Measurements from ENCODE around the gene ATMIN. TPM values are rescaled to one million over a fixed set of nuclear protein-coding genes. Genes with fewer than 3 reads are reported as not detected.
A peak's percentile ranks its signal among the peaks of the same experiment; 100 is the strongest.

Gene ATMIN
- total and polyA plus RNA-seq, 2 of the 13 experiments (the other 11 are each of a cell fraction or from before 2014, with no cell fraction given): 34.6 to 60.4 TPM

- no peaks in the 10 kb centered on the region for H3K27me3 ChIP-seq (ENCODE audit: control insufficient read depth in 1 of 2, insufficient read depth in 2 of 2, low read length in 2 of 2)
- peak overlapping the region; percentile 11; the same call in 1 of the 2 replicates for H3K9ac ChIP-seq (ENCODE audit: insufficient read depth, low read depth, low read length)
- FAIRE-seq (peak; percentile 67), DNase-seq (ENCODE audit: low spot score) (peak; percentile 73), ATAC-seq (peak; percentile 82)
- WGBS (ENCODE audit: low lambda C conversion rate): 12% methylated on average over 6 of the region's 6 CpGs
- peak overlapping the region in 1 of 3 experiments; percentile 13; a peak in 1 of 6 replicates for H3K4me3 ChIP-seq (replicated peaks in 1 of 3; ENCODE audit: insufficient read depth in 1 of 3, low read depth in 2 of 3, low read length in 3 of 3)
- intact Hi-C loops (cut with micrococcal nuclease; ENCODE audit: unreplicated experiment) (loop anchor here (1.0 kb wide), 1 partner anchor 84 kb away; no protein-coding TSS in a partner anchor), in situ Hi-C loops (cut with HindIII; ENCODE audit: extremely low pct_ligation_motif_present, low pct_unique_long_range_greater_than_20kb) (no loop called here)
- H4K20me1 ChIP-seq (ENCODE audit: insufficient read depth, low read length): no peaks in the 10 kb centered on the region
- peak overlapping the region; percentile 65 for H3K27ac ChIP-seq (ENCODE audit: extremely low read length, insufficient read depth, low read length)
- no peak overlapping the region for H2AFZ ChIP-seq (ENCODE audit: low read length)
- H3K4me2 ChIP-seq (ENCODE audit: low read depth, low read length): peak overlapping the region; percentile 67
- H3K36me3 ChIP-seq (replicated peaks in 1 of 2; ENCODE audit: control insufficient read depth in 1 of 2, insufficient read depth in 2 of 2, low read length in 2 of 2): no peaks in the 10 kb centered on the region; a peak in 2 of 5 replicates
- ChIA-PET CTCF (ENCODE audit: low intra/inter-chr PET ratio, low total read pairs) (no interaction called here), POLR2A (no interaction called here)
- BruUV-seq (replicated peaks): no TSS peak
- peaks cover 94% of the 10 kb centered on the region for H3K79me2 ChIP-seq (ENCODE audit: insufficient read depth, low read length)
- peaks cover 78% of the 10 kb centered on the region for H3K4me1 ChIP-seq (ENCODE audit: insufficient read depth, low read length)
- H3K9me3 ChIP-seq (ENCODE audit: low read length): no peaks in the 10 kb centered on the region
- TF ChIP-seq ZBTB43 (CRISPR knock-in tag; conservative IDR thresholded peaks at IDR 0.05): peak; percentile 57; the same call in 1 of the 2 replicates
- TF ChIP-seq ZNF318 (CRISPR knock-in tag; IDR thresholded peaks at IDR 0.05): no peak
- TF ChIP-seq NCOA2 (CRISPR knock-in tag; IDR thresholded peaks at IDR 0.05): peak; percentile 76
- peak; percentile 69 for TF ChIP-seq BCL6 (CRISPR knock-in tag; IDR thresholded peaks at IDR 0.05)
- TF ChIP-seq ZSCAN20 (CRISPR knock-in tag; IDR thresholded peaks at IDR 0.05; ENCODE audit: borderline replicate concordance): no peak
- no peak for TF ChIP-seq ARNT (IDR thresholded peaks at IDR 0.05)
- 0 out of 2 replicates have a peak, but pooled peaks have one; percentile 23 for TF ChIP-seq ZNF264 (CRISPR knock-in tag; IDR thresholded peaks at IDR 0.05)
- 0 out of 2 replicates have a peak, but pooled peaks have one; percentile 55 for TF ChIP-seq HNF1A (IDR thresholded peaks at IDR 0.05; ENCODE audit: low read depth)
- no peak; the same call in 1 of the 2 replicates for TF ChIP-seq HNF1A (CRISPR knock-in tag; IDR thresholded peaks at IDR 0.05; ENCODE audit: borderline replicate concordance)
- TF ChIP-seq FOXK1 (CRISPR knock-in tag; IDR thresholded peaks at IDR 0.05; ENCODE audit: borderline replicate concordance, low read depth): peak; percentile 18; the same call in 1 of the 2 replicates
Observed at GRCh38 chr16:80991792-80992430, 43.7 kb upstream of the ATMIN start.
